ENCODE measurements around the gene KIF3B. TPM values are rescaled to one million over a fixed set of nuclear protein-coding genes. Genes with fewer than 3 reads are reported as not detected.

The KIF3B gene
- total and polyA plus RNA-seq, 2 donors (not counting 1 experiment from before 2014, with no cell fraction given), result 27.6 to 35.6 TPM

DNA sequence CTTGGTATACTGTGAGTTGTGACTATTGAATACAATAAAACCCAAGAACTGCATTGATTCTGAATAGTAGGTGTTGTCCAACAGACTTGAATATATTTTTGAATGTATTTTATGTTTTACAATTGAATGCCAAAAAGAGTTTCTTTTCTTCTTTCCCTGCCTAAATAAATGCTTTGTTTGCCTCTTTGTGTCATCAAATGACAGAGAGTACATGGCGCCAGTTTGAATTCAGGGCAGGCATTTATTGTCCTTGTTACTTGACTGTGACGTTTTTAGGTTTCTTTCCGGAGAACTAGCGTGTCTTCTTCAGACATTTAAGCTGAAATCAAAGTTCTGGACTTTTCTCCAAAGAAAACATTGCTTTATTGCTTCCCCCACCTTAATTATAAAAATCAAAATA, 16.6 kb downstream of the KIF3B start:
- no peak for DNase-seq (ENCODE audit: low read depth in 2 of 2)
- Histone ChIP-seq H3K4me1 (ENCODE audit: control insufficient read depth, extremely low read depth, insufficient read depth, low read length) (peaks cover 2% of the 10 kb centered on the region), H4K20me1 (ENCODE audit: control insufficient read depth, extremely low read depth, insufficient read depth, low read length) (no peaks in the 10 kb centered on the region), H3K79me2 (ENCODE audit: control insufficient read depth, insufficient read depth, low read length) (peaks cover 2% of the 10 kb centered on the region), H3K36me3 (ENCODE audit: control insufficient read depth, insufficient read depth, low read length) (no peaks in the 10 kb centered on the region), H3K27ac (ENCODE audit: insufficient read depth, low read length) (no peak overlapping the region), H3K9me3 (ENCODE audit: control insufficient read depth, insufficient read depth, low read depth, low read length) (no peaks in the 10 kb centered on the region), H3K27me3 (ENCODE audit: control insufficient read depth, insufficient read depth, low read length) (no peaks in the 10 kb centered on the region), H3K4me3 (replicated peaks in 1 of 4; ENCODE audit: control extremely low read depth in 1 of 4, insufficient read depth in 1 of 4, low read depth in 3 of 4, low read length in 4 of 4) (no peak overlapping the region), H2AFZ (ENCODE audit: low read length) (no peak overlapping the region), H3K9ac (ENCODE audit: insufficient read depth, low read length) (no peak overlapping the region), H3K4me2 (ENCODE audit: extremely low read depth, insufficient read depth, low read length) (no peak overlapping the region)
- TF ChIP-seq, protein P1, sequence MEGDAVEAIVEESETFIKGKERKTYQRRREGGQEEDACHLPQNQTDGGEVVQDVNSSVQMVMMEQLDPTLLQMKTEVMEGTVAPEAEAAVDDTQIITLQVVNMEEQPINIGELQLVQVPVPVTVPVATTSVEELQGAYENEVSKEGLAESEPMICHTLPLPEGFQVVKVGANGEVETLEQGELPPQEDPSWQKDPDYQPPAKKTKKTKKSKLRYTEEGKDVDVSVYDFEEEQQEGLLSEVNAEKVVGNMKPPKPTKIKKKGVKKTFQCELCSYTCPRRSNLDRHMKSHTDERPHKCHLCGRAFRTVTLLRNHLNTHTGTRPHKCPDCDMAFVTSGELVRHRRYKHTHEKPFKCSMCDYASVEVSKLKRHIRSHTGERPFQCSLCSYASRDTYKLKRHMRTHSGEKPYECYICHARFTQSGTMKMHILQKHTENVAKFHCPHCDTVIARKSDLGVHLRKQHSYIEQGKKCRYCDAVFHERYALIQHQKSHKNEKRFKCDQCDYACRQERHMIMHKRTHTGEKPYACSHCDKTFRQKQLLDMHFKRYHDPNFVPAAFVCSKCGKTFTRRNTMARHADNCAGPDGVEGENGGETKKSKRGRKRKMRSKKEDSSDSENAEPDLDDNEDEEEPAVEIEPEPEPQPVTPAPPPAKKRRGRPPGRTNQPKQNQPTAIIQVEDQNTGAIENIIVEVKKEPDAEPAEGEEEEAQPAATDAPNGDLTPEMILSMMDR (conservative IDR thresholded peaks at IDR 0.05 in 1 of 2, IDR thresholded peaks at IDR 0.05 in 1 of 2; ENCODE audit: low read depth in 1 of 2, low read length in 2 of 2), result no peak
- TF ChIP-seq EZH2 (IDR thresholded peaks at IDR 0.05; ENCODE audit: low read length, missing control alignments), result no peak

DNA sequence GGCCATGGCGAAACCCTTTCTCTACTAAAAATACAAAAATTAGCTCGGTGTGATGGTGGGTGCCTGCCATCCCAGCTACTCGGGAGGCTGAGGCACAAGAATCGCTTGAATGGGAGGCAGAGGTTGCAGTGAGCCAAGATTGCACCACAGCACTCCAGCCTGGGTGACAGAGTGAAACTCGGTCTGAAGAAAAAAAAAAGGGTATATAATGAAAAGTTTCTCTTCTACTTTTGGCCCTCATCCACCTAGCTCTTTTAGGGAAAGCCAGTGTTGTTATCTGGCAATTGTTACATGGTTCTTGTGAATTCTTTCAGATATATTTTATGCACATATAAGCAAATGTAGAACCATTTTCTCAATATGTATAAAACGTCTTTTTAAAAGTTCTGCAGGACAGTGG, 19.0 kb downstream of the KIF3B start:
- no peaks in the 10 kb centered on the region for H3K36me3 ChIP-seq (ENCODE audit: control insufficient read depth, insufficient read depth, low read length)
- H4K20me1 ChIP-seq (ENCODE audit: control insufficient read depth, extremely low read depth, insufficient read depth, low read length), result no peaks in the 10 kb centered on the region
- H3K4me2 ChIP-seq (ENCODE audit: extremely low read depth, insufficient read depth, low read length), result peak overlapping the region; percentile 28
- H3K27ac ChIP-seq (ENCODE audit: insufficient read depth, low read length), result no peak overlapping the region
- no peaks in the 10 kb centered on the region for H3K9me3 ChIP-seq (ENCODE audit: control insufficient read depth, insufficient read depth, low read depth, low read length)
- H2AFZ ChIP-seq (ENCODE audit: low read length), result no peak overlapping the region
- peak in 1 of 2 donors; percentile 54 for DNase-seq (ENCODE audit: low read depth in 2 of 2)
- TF ChIP-seq EZH2 (IDR thresholded peaks at IDR 0.05; ENCODE audit: low read length, missing control alignments), result no peak
- TF ChIP-seq, protein P1 (conservative IDR thresholded peaks at IDR 0.05 in 1 of 2, IDR thresholded peaks at IDR 0.05 in 1 of 2; ENCODE audit: low read depth in 1 of 2, low read length in 2 of 2), result no peak
- peaks cover 5% of the 10 kb centered on the region for H3K79me2 ChIP-seq (ENCODE audit: control insufficient read depth, insufficient read depth, low read length)
- H3K4me1 ChIP-seq (ENCODE audit: control insufficient read depth, extremely low read depth, insufficient read depth, low read length), result peaks cover 2% of the 10 kb centered on the region
- H3K4me3 ChIP-seq (replicated peaks in 1 of 4; ENCODE audit: control extremely low read depth in 1 of 4, insufficient read depth in 1 of 4, low read depth in 3 of 4, low read length in 4 of 4), result peak overlapping the region in 1 of 4 experiments; percentile 26
- no peaks in the 10 kb centered on the region for H3K27me3 ChIP-seq (ENCODE audit: control insufficient read depth, insufficient read depth, low read length)
- H3K9ac ChIP-seq (ENCODE audit: insufficient read depth, low read length), result no peak overlapping the region

DNA sequence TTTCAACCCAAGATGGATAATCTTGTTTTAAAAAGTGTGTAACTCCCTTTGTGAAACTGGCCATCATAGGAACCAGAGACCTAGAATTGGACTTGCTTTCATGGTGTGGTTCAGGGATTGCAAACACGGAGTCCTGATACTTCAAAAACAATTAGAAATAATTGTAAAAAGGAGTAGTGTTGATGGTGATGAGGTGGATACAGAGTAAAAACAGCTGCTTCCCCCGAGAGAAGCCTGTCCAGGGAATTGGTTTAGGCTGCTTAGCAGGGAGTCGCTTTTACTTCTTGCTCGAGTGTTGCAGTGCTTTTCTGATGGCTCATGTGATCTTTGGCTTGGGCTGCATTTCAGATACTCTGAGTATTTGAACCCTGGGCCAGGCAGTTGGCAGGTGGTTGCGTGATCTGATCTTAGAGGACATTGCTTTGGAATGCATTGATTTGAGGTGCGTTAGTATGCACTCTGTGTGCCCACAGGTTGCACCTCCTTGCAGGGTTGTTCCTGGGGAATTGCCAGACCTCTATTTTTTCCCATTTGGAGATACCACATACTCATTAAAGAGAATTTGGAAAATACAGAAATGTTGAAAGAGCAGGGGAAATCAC, 19.5 kb downstream of the KIF3B start:
- Histone ChIP-seq H3K36me3 (ENCODE audit: control insufficient read depth, insufficient read depth, low read length) (no peaks in the 10 kb centered on the region), H3K9ac (ENCODE audit: insufficient read depth, low read length) (no peak overlapping the region), H3K9me3 (ENCODE audit: control insufficient read depth, insufficient read depth, low read depth, low read length) (no peaks in the 10 kb centered on the region), H3K4me1 (ENCODE audit: control insufficient read depth, extremely low read depth, insufficient read depth, low read length) (peaks cover 2% of the 10 kb centered on the region), H3K27ac (ENCODE audit: insufficient read depth, low read length) (no peak overlapping the region), H4K20me1 (ENCODE audit: control insufficient read depth, extremely low read depth, insufficient read depth, low read length) (no peaks in the 10 kb centered on the region), H3K27me3 (ENCODE audit: control insufficient read depth, insufficient read depth, low read length) (no peaks in the 10 kb centered on the region), H3K4me3 (replicated peaks in 1 of 4; ENCODE audit: control extremely low read depth in 1 of 4, insufficient read depth in 1 of 4, low read depth in 3 of 4, low read length in 4 of 4) (peak overlapping the region in 1 of 4 experiments; percentile 26), H3K79me2 (ENCODE audit: control insufficient read depth, insufficient read depth, low read length) (peaks cover 5% of the 10 kb centered on the region), H2AFZ (ENCODE audit: low read length) (no peak overlapping the region), H3K4me2 (ENCODE audit: extremely low read depth, insufficient read depth, low read length) (peak overlapping the region; percentile 28)
- DNase-seq (ENCODE audit: low read depth in 2 of 2), result peak; percentile 17 to 67
- TF ChIP-seq, protein P1 (conservative IDR thresholded peaks at IDR 0.05 in 1 of 2, IDR thresholded peaks at IDR 0.05 in 1 of 2; ENCODE audit: low read depth in 1 of 2, low read length in 2 of 2), result no peak
- no peak for TF ChIP-seq EZH2 (IDR thresholded peaks at IDR 0.05; ENCODE audit: low read length, missing control alignments)

All from fibroblast of lung (primary cell).